Stimulated activated CD4-positive, alpha-beta T cell treated with anti-CD3 and anti-CD28 coated beads, Interleukin-2, amount 100 ng/mL, for 48 hours (primary cell): Measurements from ENCODE around the gene ANKRD9.

ENCODE experiments used
- DNase-seq, 2 donors: peaks; one replicate each; pipeline ENCODE4 v3.0.0-alpha.2; 2020

ANKRD9 gene

GRCh38 chr14:102510616-102511520, 1.3 kb upstream of the ANKRD9 start:
- no peak for DNase-seq

GRCh38 chr14:102508774-102509745, 516 bp downstream of the ANKRD9 start:
- no peak for DNase-seq

GRCh38 chr14:102508410-102508773, 1.2 kb downstream of the ANKRD9 start:
- no peak for DNase-seq

GRCh38 chr14:102507857-102508312, 1.7 kb downstream of the ANKRD9 start:
- DNase-seq: no peak

GRCh38 chr14:102507081-102507856, 2.3 kb downstream of the ANKRD9 start:
- DNase-seq: no peak

- DNase-seq: no peak
Observed at GRCh38 chr14:102506626-102506925, 3.0 kb downstream of the ANKRD9 start.

GRCh38 chr14:102505775-102506625, 3.6 kb downstream of the ANKRD9 start:
- DNase-seq: no peak

GRCh38 chr14:102505000-102505619, 4.5 kb downstream of the ANKRD9 start:
- DNase-seq: no peak

GRCh38 chr14:102504328-102504999, 5.1 kb downstream of the ANKRD9 start:
- no peak for DNase-seq

- no peak for DNase-seq
Observed at GRCh38 chr14:102503641-102504327, 5.8 kb downstream of the ANKRD9 start.

- DNase-seq: no peak
Observed at GRCh38 chr14:102502571-102502970, 7.0 kb downstream of the ANKRD9 start.

- DNase-seq: no peak
Observed at GRCh38 chr14:102501751-102502315, 7.7 kb downstream of the ANKRD9 start.

- no peak for DNase-seq
Observed at GRCh38 chr14:102500713-102501112, 8.9 kb downstream of the ANKRD9 start.

- DNase-seq: no peak
Observed at GRCh38 chr14:102500158-102500662, 9.4 kb downstream of the ANKRD9 start.

GRCh38 chr14:102499401-102500157, 10.0 kb downstream of the ANKRD9 start:
- DNase-seq: no peak

- no peak for DNase-seq
Observed at GRCh38 chr14:102498678-102499265, 10.8 kb downstream of the ANKRD9 start.

GRCh38 chr14:102497998-102498677, 11.4 kb downstream of the ANKRD9 start:
- no peak for DNase-seq
